ENCODE measurements around the gene ZNF419.
"Not testable (repeated sequence)": the region's sequence is repeated elsewhere in the genome, so short reads cannot be mapped to it uniquely, and the experiment has no call there.

The ZNF419 gene

DNA sequence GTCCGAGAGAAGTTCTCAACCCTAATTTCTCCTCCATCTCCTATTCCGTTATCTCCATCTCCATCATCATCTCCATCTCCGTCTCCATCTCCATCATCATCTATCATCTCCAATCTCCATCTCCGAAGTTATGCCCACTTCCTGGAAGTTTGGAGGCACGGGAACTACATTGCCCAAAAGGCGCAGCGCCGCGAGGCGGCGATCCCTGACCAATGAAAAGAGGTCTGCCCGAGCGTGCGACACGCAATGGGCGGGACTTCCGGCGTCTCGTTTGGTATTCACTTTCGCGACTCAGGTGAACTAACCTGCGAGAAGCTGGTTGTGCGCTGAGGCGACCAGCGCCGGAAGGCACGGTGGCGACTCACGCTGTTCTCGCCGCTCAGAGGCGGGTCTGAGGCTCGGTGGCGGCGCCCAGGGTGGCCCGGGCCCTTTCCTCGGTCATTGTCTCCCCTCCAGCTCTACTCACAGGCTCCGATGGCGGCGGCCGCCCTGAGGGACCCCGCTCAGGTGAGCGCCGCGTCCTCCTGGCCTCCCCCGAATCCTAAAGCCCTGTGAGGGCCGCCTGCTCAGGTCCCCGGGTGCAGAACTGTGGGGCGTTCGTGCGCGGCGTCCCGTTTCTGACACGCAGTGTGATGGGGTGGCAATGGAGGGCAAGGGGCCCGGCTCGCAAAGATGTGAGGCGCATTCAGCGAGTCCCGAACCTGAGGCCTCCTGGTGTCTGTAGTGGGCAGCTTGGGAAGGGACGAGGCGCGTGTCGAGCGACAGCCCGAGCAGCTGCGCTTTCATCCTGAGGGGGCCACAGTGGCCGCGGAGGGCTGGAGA lies at the start of gene ZNF419:
ZNF419 (plus strand) TSS at position 274 of the 822 bp plus-strand sequence; CDS start at position 475, 201 bp downstream.
- in situ Hi-C loops (cut with HindIII; ENCODE audit: low sequenced_read_pairs), result not testable (repeated sequence)

DNA sequence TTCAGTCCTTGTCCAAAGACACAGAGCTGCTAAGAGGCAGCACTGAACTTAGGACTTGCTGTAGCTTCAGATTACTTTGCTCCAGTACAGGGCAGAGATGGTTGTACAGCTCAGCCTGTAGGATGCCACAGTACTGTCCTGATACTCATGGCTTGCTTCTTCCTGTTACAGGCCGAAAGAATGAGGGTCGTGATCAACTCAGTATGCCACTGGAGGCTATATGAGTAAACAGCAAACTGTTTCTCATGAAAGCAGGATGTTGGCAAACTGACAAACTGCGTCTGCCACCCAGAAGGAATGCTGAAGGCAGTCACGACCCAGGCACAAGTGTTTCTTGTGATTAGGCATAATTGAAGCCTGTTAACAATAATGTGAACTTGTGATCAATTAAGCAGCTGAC lies 49.6 kb upstream of the ZNF419 start:
- in situ Hi-C loops (cut with HindIII; ENCODE audit: low sequenced_read_pairs), result no loop called here

DNA sequence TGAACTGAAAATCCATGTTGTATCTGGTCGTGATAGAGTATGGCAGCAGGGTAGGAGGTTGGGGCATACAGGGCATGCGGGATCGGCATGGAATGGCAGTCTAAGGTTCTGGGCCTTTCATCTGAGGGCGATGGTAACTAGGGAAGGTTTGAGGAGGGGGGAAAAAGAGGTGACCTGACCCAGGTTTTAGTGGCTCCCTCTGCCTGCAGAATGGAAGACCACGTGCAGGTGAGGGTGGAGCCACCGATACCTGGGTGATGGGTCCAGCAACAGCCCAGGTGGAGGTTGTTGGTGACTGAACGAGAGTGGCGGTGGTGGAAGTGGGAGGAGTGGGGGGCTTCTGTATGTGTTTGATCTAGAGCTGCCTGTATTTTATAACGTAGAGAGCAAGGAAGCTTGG lies 48.6 kb upstream of the ZNF419 start:
- in situ Hi-C loops (cut with HindIII; ENCODE audit: low sequenced_read_pairs), result no loop called here

DNA sequence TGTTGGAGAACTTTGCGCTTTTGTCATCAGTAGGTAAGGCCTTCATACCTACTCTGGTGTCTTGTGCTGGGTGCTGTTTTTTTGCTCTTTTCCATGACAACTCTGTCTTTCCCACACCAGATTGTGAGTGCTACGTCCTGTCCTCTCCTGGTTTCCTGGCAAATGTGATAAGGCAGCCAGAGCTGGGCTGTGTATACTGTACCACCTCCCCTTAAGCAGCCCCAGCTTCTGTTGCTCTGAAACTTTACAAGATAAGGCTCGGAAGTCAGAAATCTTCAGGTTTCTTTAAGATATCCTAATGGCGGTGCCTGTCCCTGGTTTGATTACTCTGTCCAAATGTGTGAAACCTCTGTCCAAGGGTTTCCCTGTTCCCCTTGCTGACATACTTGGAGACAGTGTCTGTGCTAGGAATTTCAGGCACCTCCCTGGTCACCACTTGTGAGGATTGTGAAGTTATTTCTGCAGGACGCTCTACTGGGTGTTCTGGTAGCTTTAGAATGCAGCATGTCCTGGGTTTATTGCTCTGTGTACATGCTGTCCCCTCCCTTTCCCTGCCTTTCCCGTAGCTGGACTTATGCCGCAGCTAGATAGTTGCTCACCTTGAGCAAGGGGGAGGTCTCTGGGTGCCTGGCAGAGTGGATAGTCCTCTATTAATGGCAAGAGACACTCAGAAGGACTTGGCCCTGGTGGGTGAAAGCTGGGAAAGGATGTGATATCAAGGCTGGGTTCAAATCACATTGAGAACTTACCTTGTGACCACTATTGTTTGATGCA lies 45.4 kb upstream of the ZNF419 start:
- in situ Hi-C loops (cut with HindIII; ENCODE audit: low sequenced_read_pairs), result no loop called here

DNA sequence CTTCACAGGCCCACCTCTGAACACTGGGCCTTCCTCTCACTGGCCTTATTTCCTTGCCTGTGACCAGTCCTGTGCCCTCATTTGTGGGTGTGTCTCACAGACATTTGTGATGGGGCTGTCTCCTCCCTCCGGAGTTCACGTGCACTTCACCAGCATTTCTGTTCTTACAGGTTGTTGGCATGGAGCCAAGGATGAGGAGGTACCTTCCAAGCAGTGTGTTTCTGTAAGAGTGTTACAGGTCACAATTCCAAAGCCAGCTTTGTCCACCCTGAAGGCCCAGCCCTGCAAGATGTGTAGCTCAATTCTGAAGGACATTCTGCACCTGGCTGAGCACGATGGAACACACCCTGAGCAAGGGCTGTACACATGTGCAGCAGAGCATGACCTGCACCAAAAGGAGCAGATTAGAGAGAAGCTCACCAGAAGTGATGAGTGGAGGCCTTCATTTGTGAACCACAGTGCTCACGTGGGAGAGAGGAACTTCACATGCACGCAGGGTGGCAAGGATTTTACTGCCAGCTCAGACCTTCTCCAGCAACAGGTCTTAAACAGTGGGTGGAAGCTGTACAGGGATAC lies 44.3 kb upstream of the ZNF419 start:
- in situ Hi-C loops (cut with HindIII; ENCODE audit: low sequenced_read_pairs), result no loop called here

DNA sequence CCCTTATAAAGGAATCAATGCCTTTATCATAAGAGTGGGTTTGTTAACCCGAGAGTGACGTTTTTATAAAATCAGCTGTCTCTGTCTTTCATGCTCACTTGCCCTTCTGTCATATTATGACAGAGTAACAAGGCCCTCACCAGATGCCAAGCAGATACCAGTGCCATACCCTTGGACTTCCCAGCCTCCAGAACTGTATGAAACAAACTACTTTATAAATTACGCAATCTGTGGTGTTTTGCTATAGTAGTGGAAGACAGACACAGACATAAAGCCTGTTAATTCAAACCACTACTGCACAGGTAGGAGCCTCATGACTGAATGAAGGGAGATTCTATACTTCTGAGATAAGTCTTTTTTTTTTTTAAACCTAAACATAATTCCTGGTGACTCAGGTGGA lies 35.2 kb upstream of the ZNF419 start:
- in situ Hi-C loops (cut with HindIII; ENCODE audit: low sequenced_read_pairs), result no loop called here

DNA sequence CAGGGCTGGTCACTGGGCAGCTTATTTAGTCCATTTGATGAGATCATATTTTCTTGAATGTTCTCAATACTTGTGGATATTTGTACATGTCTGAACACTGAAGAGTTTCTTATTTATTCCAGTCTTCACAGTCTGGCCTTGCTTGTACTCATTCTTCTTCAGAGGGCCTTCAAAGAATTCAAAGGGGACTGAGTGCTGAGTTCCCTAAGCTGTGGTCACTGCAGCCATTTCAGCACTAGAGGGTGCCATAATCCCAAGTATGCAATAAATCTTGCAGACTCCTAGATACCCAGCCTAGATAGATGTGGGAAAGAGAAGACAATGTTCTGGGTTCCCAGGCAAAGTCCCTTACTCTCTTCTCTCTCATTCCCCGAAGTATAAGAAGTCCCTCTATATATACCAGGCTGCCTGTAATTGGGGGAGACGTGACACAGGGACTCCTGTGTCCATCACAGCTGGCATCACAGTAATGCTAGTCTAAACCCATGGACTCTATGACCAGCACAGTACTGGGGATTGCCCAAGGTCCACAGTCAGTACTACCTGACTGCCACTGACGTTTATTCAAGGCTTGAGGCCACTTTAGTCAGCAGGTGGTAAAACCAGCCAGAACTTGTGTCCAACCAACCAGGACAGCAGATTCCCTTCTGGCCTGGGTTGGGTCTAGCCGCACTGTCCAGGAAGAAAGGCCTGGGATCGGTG lies 21.7 kb upstream of the ZNF419 start:
- in situ Hi-C loops (cut with HindIII; ENCODE audit: low sequenced_read_pairs), result no loop called here

DNA sequence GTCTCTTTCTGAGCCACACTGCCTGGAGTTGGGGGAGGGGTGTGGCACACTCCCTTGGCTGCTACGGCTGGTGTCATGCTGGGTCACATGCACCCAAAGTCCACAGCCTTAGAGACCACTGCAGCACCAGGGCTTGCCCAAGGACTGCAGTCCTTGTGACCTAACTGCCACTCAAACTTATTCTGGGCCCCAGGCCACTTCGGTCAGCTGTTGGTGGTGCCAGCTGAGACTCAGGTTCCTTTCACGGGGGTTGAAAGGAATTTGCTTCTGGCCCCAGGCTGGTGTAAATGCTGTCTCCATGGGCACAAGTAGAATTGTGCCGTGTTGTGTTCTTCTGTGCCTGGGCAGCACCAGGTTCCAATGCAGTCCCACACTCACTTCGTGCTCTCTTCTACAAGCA lies 21.1 kb upstream of the ZNF419 start:
- in situ Hi-C loops (cut with HindIII; ENCODE audit: low sequenced_read_pairs), result no loop called here

DNA sequence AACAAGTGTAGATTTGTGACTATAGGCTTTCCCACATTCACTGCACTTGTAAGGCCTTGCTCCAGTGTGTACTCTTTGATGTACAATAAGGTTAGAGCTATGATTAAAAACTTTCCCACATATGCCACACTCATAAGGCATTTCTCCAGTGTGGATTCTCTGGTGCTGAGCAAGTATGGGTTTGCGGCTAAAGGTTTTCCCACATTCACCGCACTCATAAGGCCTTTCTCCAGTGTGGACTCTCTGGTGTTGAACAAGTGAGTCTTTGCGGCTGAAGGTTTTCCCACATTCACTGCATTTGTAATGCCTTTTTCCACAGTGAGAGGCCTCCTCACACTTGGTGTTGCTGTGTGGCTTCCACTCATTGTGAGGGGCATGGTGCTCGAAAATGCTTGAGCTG lies 13.9 kb upstream of the ZNF419 start:
- in situ Hi-C loops (cut with HindIII; ENCODE audit: low sequenced_read_pairs), result no loop called here

DNA sequence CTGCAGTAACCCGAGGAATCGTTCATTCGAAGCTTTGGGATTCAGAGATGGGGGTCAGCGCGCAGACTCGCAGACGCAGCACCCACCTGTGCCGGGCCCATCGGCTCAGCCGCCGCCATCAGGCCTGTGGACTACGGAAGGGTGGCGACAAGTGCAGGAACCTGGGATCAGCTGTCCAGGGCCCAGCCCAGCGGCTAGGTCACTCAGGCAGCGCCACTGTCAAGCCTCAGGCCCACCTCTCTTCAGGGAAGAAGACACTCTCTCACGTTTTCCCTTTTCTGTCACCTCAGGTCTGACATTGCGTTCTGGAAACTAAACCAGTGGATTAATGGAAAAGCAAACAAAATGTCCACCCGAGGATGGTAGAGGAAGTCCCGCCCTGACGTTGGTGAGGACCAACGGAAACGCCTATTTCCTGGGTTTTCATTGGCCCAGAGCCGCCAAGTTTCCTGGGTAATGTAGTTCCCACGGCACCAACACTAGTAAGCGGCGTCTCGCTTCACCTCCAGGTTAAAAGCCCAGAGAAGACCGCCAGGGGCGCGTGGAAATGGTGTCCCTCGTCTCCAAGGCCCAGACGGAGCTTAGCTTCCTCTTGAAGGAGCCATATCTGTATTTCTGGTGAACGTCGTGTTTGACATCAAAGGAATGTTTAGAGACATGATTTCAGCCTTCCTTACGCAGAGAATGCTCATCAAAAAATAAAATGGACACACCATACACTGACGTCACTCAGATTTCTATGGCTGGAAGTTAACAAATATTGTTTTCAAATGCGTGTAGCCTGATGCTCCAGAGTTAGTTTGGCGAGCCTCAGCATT lies 10.2 kb upstream of the ZNF419 start, which contains the start of gene ZNF772:
ZNF772 (minus strand) TSS at position 376 of the 818 bp plus-strand sequence; CDS start at position 119, 257 bp downstream.
- in situ Hi-C loops (cut with HindIII; ENCODE audit: low sequenced_read_pairs), result no loop called here

DNA sequence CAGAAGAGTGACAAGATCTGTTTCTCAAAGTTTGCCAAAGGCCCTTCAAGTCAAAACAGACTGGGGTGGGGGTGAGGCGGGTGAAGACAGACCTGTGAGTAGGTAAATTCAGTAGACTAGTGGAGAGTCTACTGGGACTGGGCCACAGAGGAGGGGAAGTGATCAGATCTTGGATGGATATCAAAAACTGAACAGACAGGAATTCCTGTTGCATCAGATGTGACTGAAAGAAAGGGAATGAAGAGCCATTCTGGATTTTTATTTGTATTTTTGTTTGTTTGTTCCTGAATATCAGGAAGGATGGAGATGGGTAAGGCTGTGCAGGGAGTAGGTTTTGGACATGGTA lies 722 bp downstream of the ZNF419 start:
- in situ Hi-C loops (cut with HindIII; ENCODE audit: low sequenced_read_pairs), result not testable (repeated sequence)

DNA sequence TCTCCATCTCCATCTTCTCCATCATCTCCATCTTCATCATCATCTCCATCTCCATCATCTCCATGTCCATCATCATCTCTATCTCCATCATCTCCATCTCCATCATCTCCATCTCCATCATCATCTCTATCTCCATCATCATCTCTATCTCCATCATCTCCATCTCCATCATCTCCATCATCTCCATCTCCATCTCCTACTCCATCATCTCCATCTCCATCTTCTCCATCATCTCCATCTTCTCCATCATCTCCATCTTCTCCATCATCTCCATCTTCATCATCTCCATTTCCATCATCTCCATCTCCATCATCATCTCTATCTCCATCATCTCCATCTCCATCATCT lies 11.8 kb downstream of the ZNF419 start:
- in situ Hi-C loops (cut with HindIII; ENCODE audit: low sequenced_read_pairs), result not testable (repeated sequence)

DNA sequence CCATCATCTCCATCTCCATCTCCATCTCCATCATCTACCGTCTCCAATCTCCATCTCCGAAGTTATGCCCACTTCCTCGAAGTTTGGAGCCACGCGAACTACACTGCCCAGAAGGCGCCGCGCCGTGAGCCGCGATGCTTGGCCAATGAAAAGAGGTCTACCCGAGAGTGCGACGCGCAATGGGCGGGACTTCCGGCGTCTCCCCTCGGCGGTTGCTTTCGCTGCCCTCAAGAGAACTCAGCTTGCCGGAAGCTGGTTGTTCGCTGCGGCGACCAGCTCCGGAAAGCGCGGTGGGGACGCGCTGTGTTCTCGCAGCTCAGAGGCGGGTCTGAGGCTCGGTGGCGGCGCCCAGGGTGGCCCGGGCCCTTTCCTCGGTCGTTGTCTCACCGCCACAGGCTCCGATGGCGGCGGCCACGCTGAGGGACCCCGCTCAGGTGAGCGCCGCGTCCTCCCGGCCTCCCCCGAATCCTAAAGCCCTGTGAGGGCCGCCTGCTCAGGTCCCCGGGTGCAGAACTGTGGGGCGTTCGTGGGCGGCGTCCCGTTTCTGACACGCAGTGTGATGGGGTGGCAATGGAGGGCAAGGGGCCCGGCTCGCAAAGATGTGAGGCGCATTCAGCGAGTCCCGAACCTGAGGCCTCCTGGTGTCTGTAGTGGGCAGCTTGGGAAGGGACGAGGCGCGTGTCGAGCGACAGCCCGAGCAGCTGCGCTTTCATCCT lies 12.3 kb downstream of the ZNF419 start, which contains the start of gene ZNF773:
ZNF773 (plus strand) TSS at position 259 of the 716 bp plus-strand sequence; CDS start at position 402, 143 bp downstream.
- in situ Hi-C loops (cut with HindIII; ENCODE audit: low sequenced_read_pairs), result not testable (repeated sequence)

DNA sequence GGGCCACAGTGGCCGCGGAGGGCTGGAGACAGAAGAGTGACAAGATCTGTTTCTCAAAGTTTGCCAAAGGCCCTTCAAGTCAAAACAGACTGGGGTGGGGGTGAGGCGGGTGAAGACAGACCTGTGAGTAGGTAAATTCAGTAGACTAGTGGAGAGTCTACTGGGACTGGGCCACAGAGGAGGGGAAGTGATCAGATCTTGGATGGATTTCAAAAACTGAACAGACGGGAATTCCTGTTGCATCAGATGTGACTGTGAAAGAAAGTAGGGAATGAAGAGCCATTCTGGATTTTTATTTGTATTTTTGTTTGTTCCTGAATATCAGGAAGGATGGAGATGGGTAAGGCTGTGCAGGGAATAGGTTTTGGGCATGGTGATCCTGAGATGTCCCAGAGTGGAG lies 12.8 kb downstream of the ZNF419 start:
- in situ Hi-C loops (cut with HindIII; ENCODE audit: low sequenced_read_pairs), result not testable (repeated sequence)

DNA sequence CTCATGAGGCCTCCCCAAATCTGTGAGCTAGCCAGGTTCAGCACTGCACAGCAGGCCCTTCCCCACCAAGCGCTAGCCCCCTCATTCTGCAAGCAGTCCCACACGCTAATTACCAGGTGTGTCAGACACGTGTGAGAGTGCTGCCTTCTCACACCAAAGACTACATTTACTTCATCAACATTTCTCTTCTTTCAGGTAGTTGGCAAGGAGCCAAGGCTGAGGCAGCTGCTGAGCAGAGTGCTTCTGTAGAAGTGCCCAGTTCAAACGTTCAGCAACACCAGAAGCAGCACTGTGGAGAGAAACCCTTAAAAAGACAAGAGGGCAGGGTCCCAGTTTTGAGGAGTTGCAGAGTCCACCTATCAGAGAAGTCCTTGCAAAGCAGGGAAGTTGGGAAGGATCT lies 18.6 kb downstream of the ZNF419 start:
- in situ Hi-C loops (cut with HindIII; ENCODE audit: low sequenced_read_pairs), result no loop called here

DNA sequence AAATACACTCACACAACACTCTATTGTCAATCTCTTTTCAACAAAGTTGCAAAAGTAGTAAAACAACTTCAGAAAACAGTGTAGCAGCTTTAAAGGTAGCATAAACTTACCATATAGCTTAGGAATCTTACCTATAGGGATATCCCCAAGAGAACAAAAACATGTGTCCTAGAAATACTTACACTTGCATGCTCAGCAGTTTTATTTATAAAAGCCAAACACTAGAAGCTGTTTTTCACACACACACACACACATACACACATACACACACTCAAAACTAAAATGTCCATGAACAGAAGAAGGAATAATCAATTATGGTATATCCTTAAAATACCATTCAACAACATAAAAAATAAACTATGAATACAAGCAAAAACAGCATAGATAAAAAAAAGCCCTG lies 23.9 kb downstream of the ZNF419 start:
- in situ Hi-C loops (cut with HindIII; ENCODE audit: low sequenced_read_pairs), result no loop called here

DNA sequence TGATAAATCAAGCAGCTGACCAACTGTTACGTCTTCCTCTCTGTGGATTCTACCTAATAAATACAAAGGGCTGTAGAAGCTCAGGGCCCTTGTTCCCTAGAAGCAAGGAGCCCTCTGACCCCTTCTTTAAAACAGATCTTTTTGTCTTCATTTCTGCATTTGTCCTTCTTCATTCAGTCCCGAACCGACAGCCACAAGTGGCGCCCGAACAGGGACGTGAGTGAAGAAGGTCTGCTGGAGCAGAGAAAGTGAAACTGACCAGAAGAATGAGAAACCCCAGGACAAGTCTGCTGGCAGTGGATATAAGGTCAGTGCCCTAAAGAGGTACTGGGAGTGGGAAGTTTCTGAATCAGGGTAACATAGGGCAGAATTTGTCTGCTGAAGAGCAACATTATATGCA lies 25.3 kb downstream of the ZNF419 start:
- in situ Hi-C loops (cut with HindIII; ENCODE audit: low sequenced_read_pairs), result no loop called here

DNA sequence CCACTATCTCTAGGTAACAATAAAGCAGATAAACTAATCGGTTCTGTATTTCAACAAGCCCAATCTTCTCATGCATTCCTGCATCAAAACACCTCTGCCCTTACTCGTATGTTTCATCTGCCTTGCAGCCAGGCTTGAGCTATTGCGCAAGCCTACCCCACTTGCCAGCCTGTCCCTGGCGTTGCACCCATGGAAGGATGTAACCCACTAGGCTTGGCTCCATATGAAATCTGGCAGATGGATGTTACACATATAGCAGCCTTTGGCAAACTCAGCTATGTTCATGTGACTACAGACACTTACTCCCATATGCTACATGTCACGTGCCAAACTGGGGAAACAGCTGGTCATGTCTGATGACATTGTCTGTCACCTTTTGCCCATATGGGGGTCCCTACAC lies 27.7 kb downstream of the ZNF419 start:
- in situ Hi-C loops (cut with HindIII; ENCODE audit: low sequenced_read_pairs), result no loop called here

DNA sequence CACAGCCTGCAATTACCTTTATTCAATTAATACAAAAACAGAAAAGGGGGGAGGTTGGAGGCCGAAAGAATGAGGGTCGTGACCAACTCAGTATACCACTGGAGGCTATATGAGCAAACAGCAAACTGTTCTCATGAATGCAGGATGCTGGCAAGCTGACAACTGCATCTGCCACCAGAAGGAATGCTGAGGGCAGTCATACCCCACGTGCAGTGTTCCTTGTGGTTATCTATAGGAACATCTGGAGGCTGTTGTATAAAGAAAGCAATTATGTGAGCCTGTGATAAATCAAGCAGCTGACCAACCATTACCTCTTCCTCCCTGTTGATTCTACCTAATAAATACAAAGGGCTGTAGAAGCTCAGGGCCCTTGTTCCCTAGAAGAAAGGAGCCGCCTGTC lies 30.5 kb downstream of the ZNF419 start:
- in situ Hi-C loops (cut with HindIII; ENCODE audit: low sequenced_read_pairs), result not testable (repeated sequence)

Measured in endothelial cell of hepatic sinusoid (primary cell).